ENCODE measurements around the gene PEX13. TPM values are rescaled to one million over a fixed set of nuclear protein-coding genes. Genes with fewer than 3 reads are reported as not detected.
"Not testable (repeated sequence)": the region's sequence is repeated elsewhere in the genome, so short reads cannot be mapped to it uniquely, and the experiment has no call there.

The PEX13 gene
- total RNA-seq, 1 donor from 2014 or later: 31.8 TPM

GRCh38 chr2:61006486-61007105 lies 10.9 kb upstream of the PEX13 start:
- DNase-seq (ENCODE audit: extremely low read depth, low read depth, low spot score): no peak

GRCh38 chr2:61009355-61009754 lies 8.2 kb upstream of the PEX13 start:
- no peak for DNase-seq (ENCODE audit: extremely low read depth, low read depth, low spot score)

- DNase-seq (ENCODE audit: extremely low read depth, low read depth, low spot score): no peak
Measured at GRCh38 chr2:61011678-61012077, 5.8 kb upstream of the PEX13 start.

GRCh38 chr2:61012303-61012702 lies 5.2 kb upstream of the PEX13 start:
- DNase-seq (ENCODE audit: extremely low read depth, low read depth, low spot score): not testable (repeated sequence)

- no peak for DNase-seq (ENCODE audit: extremely low read depth, low read depth, low spot score)
Measured at GRCh38 chr2:61013382-61013781, 4.1 kb upstream of the PEX13 start.

- no peak for DNase-seq (ENCODE audit: extremely low read depth, low read depth, low spot score)
Measured at GRCh38 chr2:61014763-61015162, 2.8 kb upstream of the PEX13 start.

- no peak for DNase-seq (ENCODE audit: extremely low read depth, low read depth, low spot score)
Measured at GRCh38 chr2:61015976-61016375, 1.5 kb upstream of the PEX13 start.

- DNase-seq (ENCODE audit: extremely low read depth, low read depth, low spot score): no peak
Measured at GRCh38 chr2:61016392-61017002, 1.0 kb upstream of the PEX13 start.

GRCh38 chr2:61017003-61017555 lies 441 bp upstream of the PEX13 start:
- peak; percentile 71 for DNase-seq (ENCODE audit: extremely low read depth, low read depth, low spot score)

- peak; percentile 51 for DNase-seq (ENCODE audit: extremely low read depth, low read depth, low spot score)
Measured at GRCh38 chr2:61018318-61018755, 817 bp downstream of the PEX13 start.

- no peak for DNase-seq (ENCODE audit: extremely low read depth, low read depth, low spot score)
Measured at GRCh38 chr2:61018798-61019197, 1.3 kb downstream of the PEX13 start.

- DNase-seq (ENCODE audit: extremely low read depth, low read depth, low spot score): no peak
Measured at GRCh38 chr2:61021228-61021660, 3.7 kb downstream of the PEX13 start.

GRCh38 chr2:61023670-61024069 lies 6.2 kb downstream of the PEX13 start:
- DNase-seq (ENCODE audit: extremely low read depth, low read depth, low spot score): no peak

GRCh38 chr2:61029533-61029932 lies 12.0 kb downstream of the PEX13 start:
- DNase-seq (ENCODE audit: extremely low read depth, low read depth, low spot score): no peak

GRCh38 chr2:61034592-61034991 lies 17.1 kb downstream of the PEX13 start:
- DNase-seq (ENCODE audit: extremely low read depth, low read depth, low spot score): not testable (repeated sequence)

- not testable (repeated sequence) for DNase-seq (ENCODE audit: extremely low read depth, low read depth, low spot score)
Measured at GRCh38 chr2:61036643-61037042, 19.1 kb downstream of the PEX13 start.

- no peak for DNase-seq (ENCODE audit: extremely low read depth, low read depth, low spot score)
Measured at GRCh38 chr2:61042807-61043206, 25.3 kb downstream of the PEX13 start.

GRCh38 chr2:61044636-61045035 lies 27.1 kb downstream of the PEX13 start:
- DNase-seq (ENCODE audit: extremely low read depth, low read depth, low spot score): no peak

GRCh38 chr2:61045226-61045625 lies 27.7 kb downstream of the PEX13 start:
- no peak for DNase-seq (ENCODE audit: extremely low read depth, low read depth, low spot score)

GRCh38 chr2:61045999-61046398 lies 28.5 kb downstream of the PEX13 start:
- DNase-seq (ENCODE audit: extremely low read depth, low read depth, low spot score): no peak

GRCh38 chr2:61055557-61055956 lies 38.0 kb downstream of the PEX13 start:
- no peak for DNase-seq (ENCODE audit: extremely low read depth, low read depth, low spot score)

GRCh38 chr2:61057562-61057961 lies 40.0 kb downstream of the PEX13 start:
- no peak for DNase-seq (ENCODE audit: extremely low read depth, low read depth, low spot score)

Measured in glomerular endothelial cell (primary cell).